GM19372 (cell line): ENCODE results near the gene PZP.
"Not testable (repeated sequence)": the region's sequence is repeated elsewhere in the genome, so short reads cannot be mapped to it uniquely, and the experiment has no call there.

Experiments used
- ATAC-seq: cut with Tn5 transposase; IDR thresholded peaks from one replicate; pipeline ENCODE4 v1.9.1; 2021; ENCODE audit warnings: mild to moderate bottlenecking, low read depth, moderate library complexity; ENCODE audit not compliant: unreplicated experiment

The PZP gene

DNA sequence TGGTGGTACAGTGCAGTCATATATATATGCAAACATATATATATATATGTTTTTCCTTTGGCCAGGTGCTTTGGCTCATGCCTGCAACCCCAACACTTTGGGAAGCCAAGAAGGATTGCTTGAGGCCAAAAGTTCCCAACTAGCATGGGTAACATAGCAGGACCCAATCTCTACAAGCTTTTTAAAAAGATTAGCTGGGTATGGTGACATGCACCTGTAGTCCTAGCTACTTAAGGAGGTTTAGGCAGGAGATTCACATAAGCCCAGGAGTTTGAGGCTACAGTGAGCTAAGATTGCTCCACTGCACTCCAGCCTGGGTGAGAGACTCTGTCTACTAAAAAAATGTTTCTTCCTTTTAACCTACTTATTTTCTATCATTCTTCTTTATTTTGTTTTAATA is 10.2 kb downstream of the PZP start:
- no peak for ATAC-seq

- no peak for ATAC-seq
These were observed 23.9 kb downstream of the PZP start for GRCh38 chr12:9184276-9184675.

DNA sequence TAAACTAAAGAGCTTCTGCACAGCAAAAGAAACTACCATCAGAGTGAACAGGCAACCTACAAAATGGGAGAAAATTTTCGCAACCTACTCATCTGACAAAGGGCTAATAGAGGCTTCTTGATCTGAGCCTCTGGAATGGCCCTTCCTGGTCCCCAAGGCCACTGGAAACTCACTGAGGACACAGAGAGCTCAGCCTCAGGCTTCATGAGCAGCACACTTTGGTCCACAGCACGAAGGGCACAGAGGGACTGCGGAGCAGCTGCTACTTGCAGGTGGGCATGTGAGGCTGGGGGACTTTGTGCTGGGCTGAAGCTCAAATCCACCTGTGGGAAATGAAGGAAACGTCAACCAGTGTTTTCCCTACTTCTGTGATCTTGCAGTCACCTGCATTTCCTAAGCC is 27.4 kb downstream of the PZP start:
- ATAC-seq = no peak

GRCh38 chr12:9179781-9180180 is 28.4 kb downstream of the PZP start:
- no peak for ATAC-seq

GRCh38 chr12:9169979-9170634 is 38.1 kb downstream of the PZP start:
- ATAC-seq = no peak

DNA sequence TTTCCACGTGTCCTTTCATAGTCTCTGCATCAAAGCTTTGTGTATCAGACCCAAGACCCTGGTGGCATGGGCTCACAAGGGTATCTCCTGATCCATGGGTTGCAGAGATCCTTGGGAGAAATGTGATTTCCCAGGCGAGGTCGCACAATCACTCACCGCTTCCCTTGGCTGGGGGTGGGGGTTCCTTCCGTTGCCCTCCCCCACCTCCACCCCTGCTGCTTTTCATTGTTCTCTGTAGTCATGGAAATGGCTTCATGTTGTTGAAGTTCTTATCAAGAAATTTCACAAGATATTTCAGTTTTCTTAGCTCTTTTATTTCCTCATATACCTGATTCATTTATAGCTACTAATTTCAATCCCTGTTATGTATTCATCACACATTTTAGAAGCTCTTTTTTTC is 40.9 kb downstream of the PZP start:
- ATAC-seq = not testable (repeated sequence)

DNA sequence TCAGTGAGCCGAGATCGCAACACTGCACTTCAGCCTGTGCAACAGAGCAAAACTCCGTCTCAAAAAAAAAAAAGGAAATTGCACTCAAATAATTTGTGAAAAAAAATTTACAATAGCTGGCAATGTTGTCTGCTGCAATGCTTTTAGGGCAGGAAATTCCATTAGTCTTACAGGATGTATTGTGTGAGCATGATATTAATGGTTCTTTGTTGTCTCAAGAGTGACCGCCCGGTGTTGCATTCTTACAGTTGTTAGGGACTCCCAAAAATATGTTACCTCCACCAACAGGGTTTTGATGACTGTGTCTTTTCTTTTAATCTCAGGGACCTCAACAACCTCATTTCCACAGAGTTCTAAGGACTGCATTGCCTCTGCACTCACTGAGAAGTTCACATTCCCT is 44.8 kb downstream of the PZP start:
- no peak for ATAC-seq

DNA sequence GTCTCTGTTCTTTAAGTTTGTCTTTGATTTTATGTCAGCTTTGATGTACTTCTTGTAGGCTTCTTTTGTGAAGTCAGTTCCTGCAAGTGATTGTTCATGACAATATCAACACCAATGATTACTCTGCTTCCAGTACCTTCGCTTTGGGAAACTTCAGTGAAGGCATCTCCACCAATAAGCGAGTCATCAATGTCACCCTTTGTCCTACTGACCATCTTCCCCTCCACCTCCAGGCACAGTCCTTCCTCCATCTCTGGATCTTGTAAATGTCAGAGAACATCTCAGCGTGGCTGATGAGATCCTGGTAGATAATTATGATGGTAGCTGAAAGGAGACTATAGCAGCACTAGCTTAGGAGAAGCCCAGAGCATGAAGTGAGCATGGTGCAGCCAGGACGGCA is 52.1 kb downstream of the PZP start:
- no peak for ATAC-seq

GRCh38 chr12:9149372-9149771 is 58.8 kb downstream of the PZP start:
- ATAC-seq = no peak

DNA sequence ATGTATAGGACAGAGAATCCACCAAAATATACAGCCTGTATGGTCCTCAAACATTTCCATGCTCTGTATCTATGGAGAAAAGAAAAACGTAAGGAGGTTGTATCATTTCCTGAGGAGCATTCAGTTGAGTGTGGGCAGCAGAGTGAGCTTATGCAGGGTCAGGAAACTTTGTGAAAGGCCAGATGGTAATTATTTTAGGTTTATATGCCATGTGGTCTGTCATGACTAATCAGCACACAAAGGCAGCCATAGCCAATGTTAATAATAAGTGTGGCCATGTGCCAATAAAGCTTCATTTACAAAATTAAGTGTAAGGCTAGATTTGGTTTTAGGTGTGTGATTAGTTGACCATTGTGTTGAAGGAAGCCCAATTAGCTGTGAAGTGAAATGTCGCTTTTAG is 59.3 kb downstream of the PZP start:
- no peak for ATAC-seq

DNA sequence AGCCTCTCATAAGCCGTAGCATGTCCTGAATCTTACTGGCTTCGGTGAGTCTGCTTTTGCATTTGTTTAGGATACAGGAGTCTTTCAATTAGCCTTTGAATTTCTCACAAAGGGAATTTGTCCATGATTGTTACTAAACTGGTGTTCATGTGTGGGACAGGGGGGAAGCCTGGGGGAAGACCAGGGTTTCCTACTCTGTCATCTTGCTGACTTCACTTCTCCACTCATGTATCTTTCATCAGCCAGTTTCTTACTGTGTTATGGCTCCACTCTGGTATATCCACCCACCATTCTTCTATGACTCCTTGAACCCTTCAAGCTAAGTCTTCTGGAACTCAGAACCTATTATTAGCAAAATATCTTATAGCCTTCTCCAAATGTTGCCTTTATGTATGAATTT is 60.7 kb downstream of the PZP start:
- no peak for ATAC-seq

- ATAC-seq = no peak
These were observed 63.5 kb downstream of the PZP start for GRCh38 chr12:9144730-9145106.

- ATAC-seq = no peak
These were observed 64.1 kb downstream of the PZP start for GRCh38 chr12:9143929-9144729.

- no peak for ATAC-seq
These were observed 65.1 kb downstream of the PZP start for GRCh38 chr12:9143137-9143536.

DNA sequence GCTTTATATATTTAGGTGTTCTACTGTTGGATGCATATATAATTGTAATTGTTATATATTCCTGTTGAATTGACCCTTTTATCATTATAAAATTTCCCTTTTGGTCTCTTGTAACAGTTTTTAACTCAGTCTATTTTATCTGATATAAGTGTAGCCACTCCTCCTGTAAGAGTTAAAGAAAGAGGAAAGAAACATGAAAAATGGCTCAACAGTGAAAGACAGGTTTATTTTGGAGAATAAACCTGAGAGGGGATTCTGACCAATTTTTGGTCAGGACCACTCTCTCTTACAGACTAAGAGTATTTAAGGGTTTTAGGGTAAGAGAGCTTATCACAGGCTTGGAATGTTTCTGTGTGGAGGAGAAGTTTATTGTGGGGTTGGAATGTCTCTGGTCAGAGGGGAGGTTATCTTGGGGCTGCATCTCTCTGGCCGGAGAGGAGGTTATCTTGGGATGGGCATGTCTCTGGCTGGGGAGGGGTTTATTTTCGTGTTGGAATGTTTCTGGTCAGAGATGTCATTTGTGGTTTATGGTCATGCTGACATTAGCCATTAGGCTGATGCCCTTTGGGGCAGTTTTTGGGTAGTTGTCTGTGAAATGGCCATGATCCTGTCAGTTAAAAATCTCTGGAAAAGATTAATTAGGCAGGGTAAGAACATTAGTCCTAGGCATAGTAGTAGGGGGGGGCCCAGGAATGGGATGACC is 68.5 kb downstream of the PZP start:
- ATAC-seq = not testable (repeated sequence)

DNA sequence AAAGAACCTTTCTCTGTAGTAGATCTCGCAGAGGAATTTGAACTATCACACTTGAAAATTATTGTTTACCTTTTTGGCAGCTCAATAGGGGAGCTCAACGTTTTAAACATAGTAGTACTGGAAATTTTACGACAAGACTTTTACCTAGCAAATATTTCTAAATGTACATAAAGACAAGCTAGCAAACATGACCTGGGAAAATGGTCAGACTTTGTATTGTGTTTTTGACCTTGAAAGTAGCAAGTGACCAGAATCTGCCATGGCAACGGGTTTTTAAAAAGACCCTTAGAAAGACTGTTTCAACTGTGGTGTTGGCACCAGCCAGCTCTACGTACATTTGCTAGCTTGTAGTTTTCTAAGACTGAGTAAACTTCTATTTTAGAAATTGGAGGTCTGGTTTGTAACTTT is 72.3 kb downstream of the PZP start:
- no peak for ATAC-seq

DNA sequence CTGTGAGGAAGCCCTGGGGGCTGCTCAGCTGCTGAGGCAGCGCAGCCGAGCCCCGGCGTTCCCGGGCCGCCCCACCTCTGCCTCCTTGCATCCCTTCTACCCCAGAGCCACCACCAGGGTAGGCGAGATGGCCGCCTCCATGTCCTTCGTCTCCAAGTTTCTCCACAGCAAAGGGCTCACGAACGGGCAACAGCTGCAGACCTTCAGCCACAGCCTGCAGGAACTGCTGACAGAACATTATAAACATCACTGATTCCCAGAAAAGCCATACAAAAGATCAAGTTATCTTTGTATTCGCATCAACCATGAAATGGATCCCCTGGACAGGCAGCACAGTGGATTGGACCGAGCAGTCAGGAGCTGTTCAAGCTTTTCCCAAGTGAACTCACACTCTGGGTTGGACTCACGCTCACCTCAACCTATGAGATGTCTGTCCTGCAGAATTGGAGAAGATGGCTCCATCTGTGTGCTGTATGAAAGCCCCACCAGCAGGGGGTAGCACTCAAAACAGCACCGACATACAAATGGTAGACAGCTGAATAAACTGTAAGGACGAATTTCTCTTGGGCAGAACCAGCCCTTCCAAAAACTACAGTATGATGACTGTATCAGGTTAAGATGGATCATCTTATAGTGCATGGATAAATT is 73.1 kb downstream of the PZP start:
- no peak for ATAC-seq

DNA sequence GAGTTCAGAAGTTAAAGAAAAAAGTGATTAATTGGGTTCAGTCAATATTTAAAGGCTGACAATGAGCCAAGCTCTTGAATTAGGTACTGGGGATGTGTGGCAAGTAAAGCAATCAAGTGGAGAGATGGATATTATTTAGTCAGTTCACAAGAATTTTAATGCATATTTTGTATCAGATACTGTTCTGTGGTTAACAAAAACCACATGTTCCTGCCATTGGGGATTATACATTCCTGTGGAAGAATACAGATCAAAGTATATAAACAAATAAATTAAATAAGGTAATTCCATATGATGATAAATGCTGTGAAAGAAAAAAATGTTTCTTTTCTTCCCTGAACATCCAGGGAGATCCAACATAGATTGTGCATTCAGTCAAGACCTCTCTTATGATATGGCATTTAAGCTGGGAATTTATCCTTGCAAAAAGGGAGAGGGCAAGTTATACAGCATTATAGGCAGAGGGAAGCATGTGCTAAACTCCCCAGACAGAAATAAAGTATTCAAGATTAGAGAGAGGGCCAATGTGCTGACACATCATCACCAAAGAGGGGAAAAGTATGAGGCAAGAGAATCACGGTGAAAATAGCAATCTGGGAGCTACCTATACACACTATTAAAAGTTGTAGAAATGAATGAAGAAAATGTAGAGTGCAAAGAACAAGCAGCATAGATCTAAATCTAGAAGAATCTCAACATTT is 74.8 kb downstream of the PZP start:
- no peak for ATAC-seq

- ATAC-seq = no peak
These were observed 76.1 kb downstream of the PZP start for GRCh38 chr12:9132008-9132535.

DNA sequence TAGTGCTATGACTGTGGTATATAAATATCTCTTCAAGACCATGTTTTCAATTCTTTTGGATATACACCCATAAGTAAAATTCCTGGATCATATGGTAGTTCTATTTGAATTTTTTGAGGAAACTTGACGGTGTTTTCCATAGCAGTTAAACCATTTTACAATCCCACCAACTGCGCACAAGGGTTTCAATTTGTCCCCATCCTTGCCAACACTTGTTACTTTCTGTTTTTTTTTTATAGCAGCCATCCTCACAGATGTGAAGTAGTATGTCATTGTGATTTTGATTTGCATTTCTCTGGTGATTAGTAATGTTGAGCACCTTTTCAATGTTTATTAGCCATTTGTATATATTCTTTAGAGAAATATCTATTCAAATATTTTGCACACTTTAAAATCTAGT is 78.0 kb downstream of the PZP start:
- ATAC-seq = no peak
